Measurements from ENCODE around the gene XPR1. TPM values are rescaled to one million over a fixed set of nuclear protein-coding genes. Genes with fewer than 3 reads are reported as not detected.

The XPR1 gene
- total RNA-seq, 2 donors from 2014 or later = 39.3 to 50.9 TPM

- TF ChIP-seq CTCF (conservative IDR thresholded peaks at IDR 0.05) = no peak
- no peaks in the 10 kb centered on the region for H3K27me3 Mint-ChIP-seq (ENCODE audit: insufficient read depth)
- H3K36me3 ChIP-seq (ENCODE audit: control insufficient read depth, insufficient read depth, low read length) = no peaks in the 10 kb centered on the region
- H3K4me3 Mint-ChIP-seq = no peak overlapping the region
- H3K9ac ChIP-seq (ENCODE audit: extremely low read depth, low read length, poor library complexity, severe bottlenecking) = no peak overlapping the region
- 83 to 94% methylated on average over 1 to 3 of the region's 3 CpGs for WGBS, 2 experiments (ENCODE audit: insufficient coverage in 1 of 2, insufficient read length in 1 of 2)
- H3K9me3 ChIP-seq (ENCODE audit: control insufficient read depth, low read length) = no peaks in the 10 kb centered on the region
- peaks cover 8% of the 10 kb centered on the region for H3K36me3 Mint-ChIP-seq (ENCODE audit: low read depth)
- H3K27ac ChIP-seq (ENCODE audit: low read depth, low read length) = no peak overlapping the region
- H3K9me3 Mint-ChIP-seq = no peaks in the 10 kb centered on the region
- H3K27ac Mint-ChIP-seq = no peak overlapping the region
- H3K4me1 Mint-ChIP-seq = peaks cover 2% of the 10 kb centered on the region
- H3K4me3 ChIP-seq (ENCODE audit: low read length) = no peak overlapping the region
- H3K4me1 ChIP-seq (ENCODE audit: control insufficient read depth, insufficient read depth, low read length) = no peaks in the 10 kb centered on the region
- no peaks in the 10 kb centered on the region for H3K27me3 ChIP-seq (ENCODE audit: control insufficient read depth, insufficient read depth, low read length, poor library complexity, severe bottlenecking)
- DNase-seq = no peak
Measured at GRCh38 chr1:180791806-180792205, 160.0 kb downstream of the XPR1 start.

- Mint-ChIP-seq H3K36me3 (ENCODE audit: low read depth) (peaks cover 8% of the 10 kb centered on the region), H3K4me3 (no peak overlapping the region), H3K27ac (no peak overlapping the region), H3K9me3 (no peaks in the 10 kb centered on the region), H3K4me1 (no peaks in the 10 kb centered on the region), H3K27me3 (ENCODE audit: insufficient read depth) (no peaks in the 10 kb centered on the region)
- no peak overlapping the region for H3K9ac ChIP-seq (ENCODE audit: extremely low read depth, low read length, poor library complexity, severe bottlenecking)
- no peaks in the 10 kb centered on the region for H3K27me3 ChIP-seq (ENCODE audit: control insufficient read depth, insufficient read depth, low read length, poor library complexity, severe bottlenecking)
- H3K4me3 ChIP-seq (ENCODE audit: low read length) = no peak overlapping the region
- no peak for TF ChIP-seq CTCF (conservative IDR thresholded peaks at IDR 0.05)
- no peaks in the 10 kb centered on the region for H3K9me3 ChIP-seq (ENCODE audit: control insufficient read depth, low read length)
- no peaks in the 10 kb centered on the region for H3K4me1 ChIP-seq (ENCODE audit: control insufficient read depth, insufficient read depth, low read length)
- WGBS, 2 experiments (ENCODE audit: insufficient coverage in 1 of 2, insufficient read length in 1 of 2) = 100% methylated on average over 1 to 2 of the region's 2 CpGs
- no peaks in the 10 kb centered on the region for H3K36me3 ChIP-seq (ENCODE audit: control insufficient read depth, insufficient read depth, low read length)
- no peak overlapping the region for H3K27ac ChIP-seq (ENCODE audit: low read depth, low read length)
- DNase-seq = no peak
Measured at GRCh38 chr1:180793451-180793850, 161.6 kb downstream of the XPR1 start.

GRCh38 chr1:180796897-180797640 lies 165.2 kb downstream of the XPR1 start:
- Histone ChIP-seq H3K4me3 (ENCODE audit: low read length) (no peak overlapping the region), H3K4me1 (ENCODE audit: control insufficient read depth, insufficient read depth, low read length) (no peaks in the 10 kb centered on the region), H3K27ac (ENCODE audit: low read depth, low read length) (no peak overlapping the region), H3K9ac (ENCODE audit: extremely low read depth, low read length, poor library complexity, severe bottlenecking) (no peak overlapping the region), H3K9me3 (ENCODE audit: control insufficient read depth, low read length) (no peaks in the 10 kb centered on the region), H3K27me3 (ENCODE audit: control insufficient read depth, insufficient read depth, low read length, poor library complexity, severe bottlenecking) (no peaks in the 10 kb centered on the region), H3K36me3 (ENCODE audit: control insufficient read depth, insufficient read depth, low read length) (no peaks in the 10 kb centered on the region)
- no peak for DNase-seq
- H3K4me3 Mint-ChIP-seq = no peak overlapping the region
- no peaks in the 10 kb centered on the region for H3K36me3 Mint-ChIP-seq (ENCODE audit: low read depth)
- no peaks in the 10 kb centered on the region for H3K27me3 Mint-ChIP-seq (ENCODE audit: insufficient read depth)
- 80 to 88% methylated on average over 1 of the region's 1 CpG for WGBS, 2 experiments (ENCODE audit: insufficient coverage in 1 of 2, insufficient read length in 1 of 2)
- H3K9me3 Mint-ChIP-seq = no peaks in the 10 kb centered on the region
- H3K4me1 Mint-ChIP-seq = no peaks in the 10 kb centered on the region
- no peak for TF ChIP-seq CTCF (conservative IDR thresholded peaks at IDR 0.05)
- H3K27ac Mint-ChIP-seq = no peak overlapping the region
